BLaER1 treated with 17β-estradiol and CSF1 and Interleukin-3, amounts not matched to agents 10 nM and 100 nM (cell line): ENCODE measurements around the gene RERE.

Experiments used
- H3K27ac ChIP-seq, 11 experiments: shearing (Covaris generic); formaldehyde crosslinking; 2 replicates each; pipeline ENCODE4 v1.8.1; 2022
- H3K27me3 ChIP-seq, 11 experiments: shearing (Covaris generic); formaldehyde crosslinking; 2 replicates each; pipeline ENCODE4 v1.8.1; 2022
- H3K36me3 ChIP-seq, 11 experiments: shearing (Covaris generic); formaldehyde crosslinking; 2 replicates each; pipeline ENCODE4 v1.8.1; 2022
- H3K4me1 ChIP-seq, 10 experiments: shearing (Covaris generic); formaldehyde crosslinking; 2 replicates each; pipeline ENCODE4 v1.8.1; 2022
- H3K4me2 ChIP-seq, 11 experiments: shearing (Covaris generic); formaldehyde crosslinking; 2 replicates each; pipeline ENCODE4 v1.8.1; 2022
- H3K4me3 ChIP-seq, 10 experiments: shearing (Covaris generic); formaldehyde crosslinking; 2 replicates each; pipeline ENCODE4 v1.8.1; 2022
- H3K9ac ChIP-seq, 11 experiments: shearing (Covaris generic); formaldehyde crosslinking; 2 replicates each; pipeline ENCODE4 v1.8.1; 2022
- H3K9me3 ChIP-seq, 11 experiments: shearing (Covaris generic); formaldehyde crosslinking; replicated peaks in 1 of 11; 2 replicates each; pipeline ENCODE4 v1.8.1; 2022
- H4K20me1 ChIP-seq, 11 experiments: shearing (Covaris generic); formaldehyde crosslinking; 2 replicates each; pipeline ENCODE4 v1.8.1; 2022
- Cebpa-rat ChIP-seq, 11 experiments: shearing (Covaris generic); IDR thresholded peaks; 2 replicates each; pipeline ENCODE4 v1.8.1; 2022

Gene RERE

DNA sequence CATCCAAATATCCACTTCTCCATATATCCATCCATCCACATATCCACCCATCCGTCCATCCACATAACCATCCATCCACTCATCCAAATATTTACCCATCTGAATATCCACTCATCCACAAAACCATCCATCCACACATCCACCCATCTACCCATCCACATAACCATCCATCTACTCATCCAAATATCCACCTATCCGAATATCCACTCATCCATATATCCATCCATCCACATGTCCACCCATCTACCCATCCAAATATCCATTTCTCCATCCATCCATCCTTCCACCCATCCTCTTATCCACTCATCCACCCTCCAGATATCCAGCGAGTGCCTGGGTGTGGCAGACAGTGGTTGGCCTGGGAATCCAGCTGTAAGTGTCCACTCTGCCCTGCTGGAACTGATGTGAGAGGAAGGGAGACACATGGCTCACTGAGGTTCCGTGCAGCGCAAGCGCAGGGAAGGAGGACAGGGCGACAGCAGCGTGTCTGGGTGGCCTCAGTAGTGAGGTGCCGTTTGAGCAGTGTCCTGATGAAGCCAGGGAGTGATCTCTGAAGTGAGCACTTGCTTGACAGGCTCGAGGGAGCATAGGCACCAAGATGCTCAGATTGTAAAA, 472.4 kb downstream of the RERE start:
- Histone ChIP-seq H3K4me1 (peaks cover 9 to 22% (median 15%) of the 10 kb centered on the region in 10 experiments), H3K36me3 (no peaks in the 10 kb centered on the region), H3K9ac (no peak overlapping the region), H3K27ac (no peak overlapping the region), H3K27me3 (peaks cover 0 to 14% (median 0%) of the 10 kb centered on the region in 11 experiments; a peak in 4 of 22 replicates), H3K4me3 (no peak overlapping the region), H3K4me2 (no peak overlapping the region), H4K20me1 (peaks cover 0 to 24% (median 21%) of the 10 kb centered on the region in 11 experiments; a peak in 19 of 22 replicates), H3K9me3 (no peaks in the 10 kb centered on the region)
- TF ChIP-seq Cebpa-rat (IDR thresholded peaks at IDR 0.05) = no peak

DNA sequence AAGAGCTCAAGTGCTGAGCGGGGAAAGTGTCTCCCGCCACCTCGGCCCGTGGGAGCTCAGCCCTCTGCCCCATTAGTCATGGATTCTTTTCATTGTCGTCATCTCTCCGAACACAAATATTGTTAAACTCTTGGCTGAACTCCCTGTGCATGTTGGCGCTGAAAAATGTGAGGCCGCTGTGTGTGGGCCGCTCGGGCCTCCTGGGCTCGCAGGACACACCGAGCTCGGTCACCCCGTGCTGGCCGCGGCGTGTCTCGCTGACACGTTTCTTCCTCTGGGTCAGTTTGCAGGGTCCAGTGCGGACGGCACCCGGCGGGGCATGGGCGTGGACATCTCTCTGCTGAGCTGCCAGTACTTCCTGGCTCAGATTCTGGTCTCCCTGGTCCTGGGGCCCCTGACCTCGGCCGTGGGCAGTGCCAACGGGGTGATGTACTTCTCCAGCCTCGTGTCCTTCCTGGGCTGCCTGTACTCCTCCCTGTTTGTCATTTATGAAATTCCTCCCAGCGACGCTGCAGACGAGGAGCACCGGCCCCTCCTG, 473.9 kb downstream of the RERE start:
- Histone ChIP-seq H3K36me3 (no peaks in the 10 kb centered on the region), H3K9me3 (peaks cover 0 to under 1% (median 0%) of the 10 kb centered on the region in 11 experiments; a peak in 1 of 22 replicates), H3K27ac (no peak overlapping the region), H3K4me1 (peaks cover 9 to 18% (median 12%) of the 10 kb centered on the region in 10 experiments), H3K9ac (no peak overlapping the region), H3K4me3 (no peak overlapping the region), H3K4me2 (no peak overlapping the region), H4K20me1 (peaks cover 0 to 10% (median 7%) of the 10 kb centered on the region in 11 experiments; a peak in 16 of 22 replicates), H3K27me3 (peaks cover 0 to 11% (median 0%) of the 10 kb centered on the region in 11 experiments; a peak in 4 of 22 replicates)
- no peak for TF ChIP-seq Cebpa-rat (IDR thresholded peaks at IDR 0.05)

DNA sequence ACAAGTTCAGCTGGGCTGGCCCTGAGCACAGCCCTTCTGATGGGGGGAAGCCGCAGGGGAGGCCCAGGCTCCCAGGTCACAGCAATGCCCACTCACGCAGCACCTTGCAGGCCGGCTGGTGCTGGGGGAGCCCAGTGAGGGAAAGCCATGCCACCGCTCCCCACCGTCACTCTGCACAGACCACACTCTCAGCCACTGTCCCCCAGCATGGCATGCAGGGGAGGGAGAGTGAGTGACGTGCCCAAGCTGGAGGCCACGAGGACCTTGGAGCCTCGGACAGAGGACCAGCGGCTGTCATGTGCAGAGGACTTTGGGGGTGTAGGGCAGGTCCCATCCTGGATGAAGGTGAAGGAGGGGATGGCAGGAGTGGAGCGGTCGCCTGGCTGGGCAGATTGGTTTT, 474.4 kb downstream of the RERE start:
- H3K4me2 ChIP-seq = no peak overlapping the region
- H3K9me3 ChIP-seq = peaks cover 0 to 5% (median 4%) of the 10 kb centered on the region in 11 experiments; a peak in 13 of 22 replicates
- H4K20me1 ChIP-seq = peaks cover 0 to 5% (median 2%) of the 10 kb centered on the region in 11 experiments; a peak in 11 of 22 replicates
- H3K27me3 ChIP-seq = peaks cover 0 to 6% (median 0%) of the 10 kb centered on the region in 11 experiments; a peak in 3 of 22 replicates
- no peak overlapping the region for H3K9ac ChIP-seq
- H3K27ac ChIP-seq = no peak overlapping the region
- H3K36me3 ChIP-seq = no peaks in the 10 kb centered on the region; a peak in 1 of 22 replicates
- no peak overlapping the region for H3K4me3 ChIP-seq
- peaks cover 6 to 14% (median 7%) of the 10 kb centered on the region in 10 experiments for H3K4me1 ChIP-seq
- no peak for TF ChIP-seq Cebpa-rat (IDR thresholded peaks at IDR 0.05)

DNA sequence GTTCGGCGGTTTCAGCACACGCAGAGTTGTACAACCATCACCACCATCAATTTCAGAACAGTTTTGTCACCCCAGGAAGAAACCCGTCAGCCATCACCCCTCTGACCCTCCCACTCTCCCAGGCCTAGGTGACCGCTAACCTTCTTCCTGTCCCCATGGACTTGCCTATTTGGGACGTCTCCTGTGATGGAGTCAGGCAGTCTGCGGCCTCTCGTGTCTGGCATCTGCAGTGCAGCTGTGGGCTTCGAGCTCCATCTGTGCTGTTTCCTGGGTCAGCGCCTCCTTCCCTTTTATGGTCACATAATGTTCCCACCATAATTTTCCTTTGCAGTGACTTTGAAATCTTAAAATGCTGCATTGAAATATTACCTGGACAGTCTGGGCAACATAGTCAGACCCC, 475.1 kb downstream of the RERE start:
- no peaks in the 10 kb centered on the region; a peak in 2 of 22 replicates for H4K20me1 ChIP-seq
- H3K4me3 ChIP-seq = no peak overlapping the region
- H3K27ac ChIP-seq = no peak overlapping the region
- H3K9ac ChIP-seq = no peak overlapping the region
- H3K4me1 ChIP-seq = peaks cover 0 to 7% (median 0%) of the 10 kb centered on the region in 10 experiments; a peak in 8 of 20 replicates
- H3K4me2 ChIP-seq = no peak overlapping the region
- H3K36me3 ChIP-seq = no peaks in the 10 kb centered on the region; a peak in 1 of 22 replicates
- H3K27me3 ChIP-seq = no peaks in the 10 kb centered on the region
- TF ChIP-seq Cebpa-rat (IDR thresholded peaks at IDR 0.05) = no peak
- H3K9me3 ChIP-seq = peaks cover 5 to 12% (median 10%) of the 10 kb centered on the region in 11 experiments; a peak in 20 of 22 replicates

DNA sequence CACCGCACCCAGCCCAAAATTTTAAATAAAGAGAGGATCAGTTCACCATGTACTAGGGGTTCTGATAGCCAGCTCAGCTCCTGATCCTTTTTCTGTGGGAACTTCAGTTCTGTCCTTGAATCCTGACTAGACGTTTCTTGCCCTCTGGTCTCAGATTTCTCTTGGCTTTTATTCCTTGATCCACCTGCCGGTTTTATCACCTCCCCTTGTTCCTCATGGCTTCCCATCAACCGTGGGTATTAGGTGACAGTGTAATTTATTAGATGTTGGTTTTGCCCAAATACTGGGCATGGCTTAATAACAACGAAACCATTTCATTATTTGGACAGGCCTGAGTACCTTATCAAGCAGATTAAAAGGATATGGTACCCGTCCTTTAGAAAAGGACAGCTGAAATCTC, 477.0 kb downstream of the RERE start:
- Histone ChIP-seq H3K4me3 (no peak overlapping the region), H3K36me3 (no peaks in the 10 kb centered on the region; a peak in 2 of 22 replicates), H4K20me1 (no peaks in the 10 kb centered on the region; a peak in 1 of 22 replicates), H3K9ac (no peak overlapping the region), H3K4me1 (peaks cover 0 to 4% (median 0%) of the 10 kb centered on the region in 10 experiments; a peak in 2 of 20 replicates), H3K27me3 (no peaks in the 10 kb centered on the region), H3K4me2 (no peak overlapping the region), H3K9me3 (peaks cover 14 to 31% (median 23%) of the 10 kb centered on the region in 11 experiments), H3K27ac (no peak overlapping the region)
- no peak for TF ChIP-seq Cebpa-rat (IDR thresholded peaks at IDR 0.05)

DNA sequence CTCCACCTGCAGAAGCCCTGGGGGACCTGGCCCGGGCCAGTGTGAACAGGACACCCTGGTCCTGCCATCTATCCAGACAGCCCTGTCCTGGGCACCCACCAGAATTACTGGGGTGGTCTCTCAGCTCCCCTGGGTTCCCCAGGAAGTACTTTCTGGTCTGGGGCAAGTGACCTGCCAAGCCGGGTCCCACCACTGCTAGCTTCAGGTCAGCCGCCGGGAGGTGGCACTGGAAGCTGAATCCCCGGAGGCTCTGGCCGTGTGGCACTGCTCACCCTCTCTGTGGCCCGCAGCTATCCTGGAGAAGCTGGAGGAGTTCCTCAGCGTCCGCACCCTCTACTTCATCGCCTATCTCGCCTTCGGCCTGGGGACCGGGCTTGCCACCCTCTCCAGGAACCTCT, 478.2 kb downstream of the RERE start:
- Histone ChIP-seq H3K9ac (no peak overlapping the region), H3K27me3 (no peaks in the 10 kb centered on the region), H3K4me2 (no peak overlapping the region), H4K20me1 (no peaks in the 10 kb centered on the region), H3K4me1 (peaks cover 0 to 4% (median 0%) of the 10 kb centered on the region in 10 experiments; a peak in 2 of 20 replicates), H3K9me3 (peaks cover 14 to 36% (median 23%) of the 10 kb centered on the region in 11 experiments), H3K4me3 (no peak overlapping the region), H3K27ac (no peak overlapping the region), H3K36me3 (no peaks in the 10 kb centered on the region; a peak in 2 of 22 replicates)
- no peak for TF ChIP-seq Cebpa-rat (IDR thresholded peaks at IDR 0.05)

DNA sequence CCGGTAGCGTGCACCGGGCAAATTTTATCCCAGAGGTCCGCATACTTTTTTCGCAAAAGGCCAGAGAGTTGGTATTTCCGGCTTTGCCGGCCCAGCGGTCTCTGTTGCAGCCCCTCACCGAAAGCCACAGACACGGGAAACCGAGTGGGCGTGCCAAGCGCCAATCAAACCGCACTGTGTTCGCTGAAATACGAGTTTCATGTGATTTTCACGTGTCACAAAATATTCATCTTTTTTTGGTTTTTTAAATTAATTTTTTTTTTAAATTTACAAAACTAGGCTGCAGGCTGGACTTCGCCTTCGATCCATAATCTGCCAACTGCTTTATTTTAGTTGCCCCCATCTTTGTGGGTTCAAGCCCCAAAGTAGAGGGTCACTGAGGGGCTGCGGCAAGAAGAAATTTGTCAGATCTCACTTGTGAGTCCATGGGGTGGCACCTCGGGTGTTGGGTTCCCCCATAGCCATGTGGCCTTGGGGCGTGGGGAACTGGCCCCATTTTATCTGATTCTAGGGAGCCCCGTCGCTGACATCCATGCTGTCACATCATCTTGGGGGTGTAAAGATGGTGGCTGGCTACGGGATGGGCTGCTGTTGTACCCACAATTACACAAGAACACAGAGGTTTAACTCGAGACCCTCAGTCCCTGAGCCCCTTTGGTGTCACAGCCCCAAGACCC, 478.8 kb downstream of the RERE start:
- H3K9me3 ChIP-seq = peaks cover 14 to 37% (median 23%) of the 10 kb centered on the region in 11 experiments
- no peak overlapping the region for H3K27ac ChIP-seq
- no peak overlapping the region for H3K4me3 ChIP-seq
- no peaks in the 10 kb centered on the region for H3K27me3 ChIP-seq
- TF ChIP-seq Cebpa-rat (IDR thresholded peaks at IDR 0.05) = no peak
- peaks cover 0 to 4% (median 0%) of the 10 kb centered on the region in 10 experiments; a peak in 2 of 20 replicates for H3K4me1 ChIP-seq
- no peaks in the 10 kb centered on the region; a peak in 2 of 22 replicates for H3K36me3 ChIP-seq
- H3K4me2 ChIP-seq = no peak overlapping the region
- H4K20me1 ChIP-seq = no peaks in the 10 kb centered on the region
- H3K9ac ChIP-seq = no peak overlapping the region

DNA sequence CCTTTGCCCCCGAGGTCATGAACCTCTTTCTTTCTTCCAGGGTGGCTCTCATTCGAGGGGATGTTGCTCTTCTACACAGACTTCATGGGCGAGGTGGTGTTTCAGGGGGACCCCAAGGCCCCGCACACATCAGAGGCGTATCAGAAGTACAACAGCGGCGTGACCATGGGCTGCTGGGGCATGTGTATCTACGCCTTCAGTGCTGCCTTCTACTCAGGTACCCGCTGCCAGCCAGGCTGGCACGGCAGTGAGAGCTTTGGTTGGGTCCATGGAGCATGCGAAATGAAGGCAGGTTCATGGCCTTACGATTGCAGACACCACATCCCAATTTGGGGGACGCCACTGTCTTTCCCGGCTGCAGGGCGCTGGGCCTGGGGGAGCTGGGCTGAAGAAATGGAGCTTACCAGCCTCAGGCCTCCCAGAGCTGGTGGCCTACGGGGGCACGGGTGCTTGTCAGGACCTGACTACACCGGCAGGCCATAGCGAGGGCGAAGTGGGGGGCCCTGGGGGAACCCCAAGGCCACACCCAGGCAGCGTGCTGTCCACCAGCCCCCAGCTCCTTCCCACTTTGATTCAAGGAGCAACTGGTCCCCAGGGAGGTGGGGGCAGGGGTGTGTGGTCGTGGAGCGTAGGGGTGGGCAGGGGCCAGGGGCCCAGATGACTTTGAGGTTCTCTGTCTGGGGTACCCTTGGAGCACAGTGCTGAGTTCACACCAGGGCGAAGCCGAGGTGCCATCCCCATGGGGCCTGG, 479.5 kb downstream of the RERE start:
- Histone ChIP-seq H4K20me1 (no peaks in the 10 kb centered on the region), H3K27me3 (no peaks in the 10 kb centered on the region), H3K9me3 (peaks cover 14 to 37% (median 23%) of the 10 kb centered on the region in 11 experiments), H3K4me2 (no peak overlapping the region), H3K27ac (no peak overlapping the region), H3K9ac (no peak overlapping the region), H3K4me1 (peaks cover 0 to 4% (median 0%) of the 10 kb centered on the region in 10 experiments; a peak in 2 of 20 replicates), H3K4me3 (no peak overlapping the region), H3K36me3 (no peaks in the 10 kb centered on the region; a peak in 2 of 22 replicates)
- TF ChIP-seq Cebpa-rat (IDR thresholded peaks at IDR 0.05) = no peak
